Measurements from ENCODE around the gene SMURF2. TPM values are rescaled to one million over a fixed set of nuclear protein-coding genes. Genes with fewer than 3 reads are reported as not detected.

SMURF2 gene
- total and polyA plus RNA-seq, 10 of the 15 experiments (the other 5 are each of a cell fraction or from before 2014, with no cell fraction given), result 2.8 to 13.4 (median 7.5) TPM

DNA sequence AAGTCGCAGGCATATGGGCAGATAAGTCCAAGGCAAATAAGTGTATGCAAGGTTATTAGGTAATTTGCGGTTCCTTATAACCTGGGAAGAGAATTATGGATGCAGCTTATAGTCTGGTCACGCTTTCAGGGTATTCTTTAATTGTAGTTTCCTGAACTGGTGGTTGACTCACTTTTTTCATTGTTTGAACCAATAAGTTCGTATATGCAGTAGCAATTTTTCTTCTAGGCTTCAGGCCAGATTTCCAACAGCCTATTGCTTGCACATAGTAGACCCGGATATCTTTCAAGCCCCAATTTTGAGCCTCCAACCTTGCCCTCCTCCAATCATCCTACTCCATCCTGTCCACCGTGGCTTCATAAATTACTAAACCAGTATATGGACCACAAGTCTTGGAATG, 142.5 kb downstream of the SMURF2 start (continued):
- TF ChIP-seq TBL1XR1 (IDR thresholded peaks at IDR 0.05; ENCODE audit: low read depth, low read length) (no peak), MXI1 (IDR thresholded peaks at IDR 0.05; ENCODE audit: low read depth, low read length) (no peak), RFX5 (IDR thresholded peaks at IDR 0.05; ENCODE audit: low read depth, low read length) (no peak), BRCA1 (IDR thresholded peaks at IDR 0.05; ENCODE audit: low read depth, low read length) (no peak), MYB (IDR thresholded peaks at IDR 0.05; ENCODE audit: borderline replicate concordance, low read depth, low read length) (no peak), MTA2 (IDR thresholded peaks at IDR 0.05; ENCODE audit: low read depth) (no peak), CREB1 (IDR thresholded peaks at IDR 0.05; ENCODE audit: low read depth) (no peak)
- TF ChIP-seq, protein P1, sequence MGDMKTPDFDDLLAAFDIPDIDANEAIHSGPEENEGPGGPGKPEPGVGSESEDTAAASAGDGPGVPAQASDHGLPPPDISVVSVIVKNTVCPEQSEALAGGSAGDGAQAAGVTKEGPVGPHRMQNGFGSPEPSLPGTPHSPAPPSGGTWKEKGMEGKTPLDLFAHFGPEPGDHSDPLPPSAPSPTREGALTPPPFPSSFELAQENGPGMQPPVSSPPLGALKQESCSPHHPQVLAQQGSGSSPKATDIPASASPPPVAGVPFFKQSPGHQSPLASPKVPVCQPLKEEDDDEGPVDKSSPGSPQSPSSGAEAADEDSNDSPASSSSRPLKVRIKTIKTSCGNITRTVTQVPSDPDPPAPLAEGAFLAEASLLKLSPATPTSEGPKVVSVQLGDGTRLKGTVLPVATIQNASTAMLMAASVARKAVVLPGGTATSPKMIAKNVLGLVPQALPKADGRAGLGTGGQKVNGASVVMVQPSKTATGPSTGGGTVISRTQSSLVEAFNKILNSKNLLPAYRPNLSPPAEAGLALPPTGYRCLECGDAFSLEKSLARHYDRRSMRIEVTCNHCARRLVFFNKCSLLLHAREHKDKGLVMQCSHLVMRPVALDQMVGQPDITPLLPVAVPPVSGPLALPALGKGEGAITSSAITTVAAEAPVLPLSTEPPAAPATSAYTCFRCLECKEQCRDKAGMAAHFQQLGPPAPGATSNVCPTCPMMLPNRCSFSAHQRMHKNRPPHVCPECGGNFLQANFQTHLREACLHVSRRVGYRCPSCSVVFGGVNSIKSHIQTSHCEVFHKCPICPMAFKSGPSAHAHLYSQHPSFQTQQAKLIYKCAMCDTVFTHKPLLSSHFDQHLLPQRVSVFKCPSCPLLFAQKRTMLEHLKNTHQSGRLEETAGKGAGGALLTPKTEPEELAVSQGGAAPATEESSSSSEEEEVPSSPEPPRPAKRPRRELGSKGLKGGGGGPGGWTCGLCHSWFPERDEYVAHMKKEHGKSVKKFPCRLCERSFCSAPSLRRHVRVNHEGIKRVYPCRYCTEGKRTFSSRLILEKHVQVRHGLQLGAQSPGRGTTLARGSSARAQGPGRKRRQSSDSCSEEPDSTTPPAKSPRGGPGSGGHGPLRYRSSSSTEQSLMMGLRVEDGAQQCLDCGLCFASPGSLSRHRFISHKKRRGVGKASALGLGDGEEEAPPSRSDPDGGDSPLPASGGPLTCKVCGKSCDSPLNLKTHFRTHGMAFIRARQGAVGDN (IDR thresholded peaks at IDR 0.05), result no peak

DNA sequence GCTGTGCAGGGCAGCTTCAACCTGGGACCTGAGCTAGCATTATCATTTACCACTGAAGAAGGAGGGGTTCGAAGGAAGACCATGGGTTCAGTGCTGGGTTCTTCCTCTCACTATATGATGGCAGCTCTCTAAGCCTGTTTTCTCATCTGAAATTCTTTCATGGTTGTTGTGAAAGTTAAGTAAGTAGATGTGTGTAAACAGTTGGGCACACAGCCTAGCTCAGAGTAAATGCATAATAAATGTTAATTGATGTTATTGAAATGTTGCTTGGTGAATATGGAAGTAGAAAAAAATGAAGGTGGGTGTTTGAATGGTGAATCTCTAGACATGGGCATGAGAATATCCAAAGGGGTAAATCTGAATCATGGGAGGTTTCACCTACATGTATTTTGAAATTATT, 146.3 kb downstream of the SMURF2 start:
- DNase-seq (ENCODE audit: low read depth, low spot score) (no peak), FAIRE-seq (no peak), ATAC-seq (no peak)
- RAD21 ChIA-PET (ENCODE audit: unreplicated experiment), result interaction anchor here (1.2 to 1.3 kb wide), 3 partner anchors 92 to 133 kb away, joined by 3 to 6 read pairs (median 4); no protein-coding TSS in a partner anchor
- no peak overlapping the region for H3K9ac ChIP-seq (ENCODE audit: control insufficient read depth, insufficient read depth, low read length)
- CTCF ChIA-PET, result interaction anchor here (0.6 to 2.0 kb wide), 8 partner anchors 8 to 317 kb away, joined by 3 to 13 read pairs (median 5); no protein-coding TSS in a partner anchor
- in situ Hi-C loops (cut with MboI) (no loop called here), intact Hi-C loops (cut with micrococcal nuclease; ENCODE audit: unreplicated experiment) (no loop called here)
- SMC1A ChIA-PET (ENCODE audit: uncharacterized antibody, unreplicated experiment), result interaction anchor here (0.9 to 2.0 kb wide), 8 partner anchors 9 to 110 kb away, joined by 3 to 8 read pairs (median 4); partner anchors contain the start of genes CEP95, DDX5 and POLG2
- no peak overlapping the region for H3K4me2 ChIP-seq (ENCODE audit: control insufficient read depth, insufficient read depth)
- H3K36me3 ChIP-seq (ENCODE audit: control insufficient read depth in 2 of 2, insufficient read depth in 2 of 2, low read length in 1 of 2), result peaks cover 0 to 25% of the 10 kb centered on the region in 2 experiments; a peak in 2 of 4 replicates
- no peaks in the 10 kb centered on the region for H4K20me1 ChIP-seq (ENCODE audit: control insufficient read depth, insufficient read depth)
- H2AFZ ChIP-seq (ENCODE audit: control insufficient read depth, low read depth, low read length), result no peak overlapping the region
- POLR2A ChIA-PET, result interaction anchor here (0.5 to 1.6 kb wide), 6 partner anchors 9 to 746 kb away, joined by 3 to 6 read pairs (median 4); partner anchors contain the start of genes CEP95 and DDX5
- no peak overlapping the region for H3K4me3 ChIP-seq
- no peaks in the 10 kb centered on the region for H3K9me3 ChIP-seq (replicated peaks; ENCODE audit: control insufficient read depth, insufficient read depth, low read length)
- 100% methylated on average over 1 of the region's 1 CpG for WGBS (ENCODE audit: insufficient coverage, insufficient replicate concordance, low lambda C conversion rate, missing lambda C conversion rate)
- BruUV-seq (replicated peaks), result no TSS peak
- H3K79me2 ChIP-seq (ENCODE audit: control insufficient read depth, insufficient read depth, low read length), result no peaks in the 10 kb centered on the region
- H3K4me1 ChIP-seq (ENCODE audit: control insufficient read depth, insufficient read depth, low read length), result no peaks in the 10 kb centered on the region
- no peak overlapping the region for H3K27ac ChIP-seq (ENCODE audit: control insufficient read depth, insufficient read depth)
- no peaks in the 10 kb centered on the region for H3K27me3 ChIP-seq (replicated peaks in 1 of 2; ENCODE audit: control insufficient read depth in 2 of 2, insufficient read depth in 2 of 2, low read length in 1 of 2)
- TF ChIP-seq EED (IDR thresholded peaks at IDR 0.05; ENCODE audit: low read depth) (no peak), CHD1 (IDR thresholded peaks at IDR 0.05; ENCODE audit: low read depth, low read length) (no peak), RAD21 (IDR thresholded peaks at IDR 0.05; ENCODE audit: insufficient read depth, low read depth, low read length) (no peak), FOS (IDR thresholded peaks at IDR 0.05; ENCODE audit: borderline replicate concordance, extremely low read depth, insufficient read length) (no peak), NR2F1 (conservative IDR thresholded peaks at IDR 0.05) (no peak), ZNF384 (IDR thresholded peaks at IDR 0.05; ENCODE audit: borderline replicate concordance, low read depth, low read length) (no peak), CREB1 (IDR thresholded peaks at IDR 0.05; ENCODE audit: low read depth) (no peak), MYB (IDR thresholded peaks at IDR 0.05; ENCODE audit: borderline replicate concordance, low read depth, low read length) (no peak), FOXK2 (IDR thresholded peaks at IDR 0.05) (no peak), ZNF217 (IDR thresholded peaks at IDR 0.05) (no peak), NBN (IDR thresholded peaks at IDR 0.05) (no peak), ZNF207 (IDR thresholded peaks at IDR 0.05; ENCODE audit: borderline replicate concordance) (no peak)
- TF ChIP-seq, protein P2, sequence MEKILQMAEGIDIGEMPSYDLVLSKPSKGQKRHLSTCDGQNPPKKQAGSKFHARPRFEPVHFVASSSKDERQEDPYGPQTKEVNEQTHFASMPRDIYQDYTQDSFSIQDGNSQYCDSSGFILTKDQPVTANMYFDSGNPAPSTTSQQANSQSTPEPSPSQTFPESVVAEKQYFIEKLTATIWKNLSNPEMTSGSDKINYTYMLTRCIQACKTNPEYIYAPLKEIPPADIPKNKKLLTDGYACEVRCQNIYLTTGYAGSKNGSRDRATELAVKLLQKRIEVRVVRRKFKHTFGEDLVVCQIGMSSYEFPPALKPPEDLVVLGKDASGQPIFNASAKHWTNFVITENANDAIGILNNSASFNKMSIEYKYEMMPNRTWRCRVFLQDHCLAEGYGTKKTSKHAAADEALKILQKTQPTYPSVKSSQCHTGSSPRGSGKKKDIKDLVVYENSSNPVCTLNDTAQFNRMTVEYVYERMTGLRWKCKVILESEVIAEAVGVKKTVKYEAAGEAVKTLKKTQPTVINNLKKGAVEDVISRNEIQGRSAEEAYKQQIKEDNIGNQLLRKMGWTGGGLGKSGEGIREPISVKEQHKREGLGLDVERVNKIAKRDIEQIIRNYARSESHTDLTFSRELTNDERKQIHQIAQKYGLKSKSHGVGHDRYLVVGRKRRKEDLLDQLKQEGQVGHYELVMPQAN (conservative IDR thresholded peaks at IDR 0.05), result no peak
